Measurements from ENCODE around the gene PGLYRP1.

PGLYRP1 gene

GRCh38 chr19:46052896-46053295 is 30.0 kb upstream of the PGLYRP1 start:
- Histone ChIP-seq H3K9me3 (ENCODE audit: control insufficient read depth, low read length) (peaks cover 19% of the 10 kb centered on the region), H3K4me3 (ENCODE audit: low read length) (no peak overlapping the region), H3K27me3 (replicated peaks; ENCODE audit: control insufficient read depth, insufficient read depth, low read length) (peaks cover 50% of the 10 kb centered on the region), H3K36me3 (ENCODE audit: control insufficient read depth, insufficient read depth, low read length, severe bottlenecking) (no peaks in the 10 kb centered on the region), H3K4me1 (ENCODE audit: control insufficient read depth, insufficient read depth, low read length) (no peaks in the 10 kb centered on the region), H3K9ac (ENCODE audit: low read length) (no peak overlapping the region)
- DNase-seq (ENCODE audit: low read depth), result no peak

- no peak overlapping the region for H3K4me3 ChIP-seq (ENCODE audit: low read length)
- no peak for DNase-seq (ENCODE audit: low read depth)
- peaks cover 50% of the 10 kb centered on the region for H3K27me3 ChIP-seq (replicated peaks; ENCODE audit: control insufficient read depth, insufficient read depth, low read length)
- H3K4me1 ChIP-seq (ENCODE audit: control insufficient read depth, insufficient read depth, low read length), result no peaks in the 10 kb centered on the region
- peaks cover 44% of the 10 kb centered on the region for H3K9me3 ChIP-seq (ENCODE audit: control insufficient read depth, low read length)
- no peak overlapping the region for H3K9ac ChIP-seq (ENCODE audit: low read length)
- no peaks in the 10 kb centered on the region for H3K36me3 ChIP-seq (ENCODE audit: control insufficient read depth, insufficient read depth, low read length, severe bottlenecking)
Measured at GRCh38 chr19:46049597-46049996, 26.7 kb upstream of the PGLYRP1 start.

- Histone ChIP-seq H3K9me3 (ENCODE audit: control insufficient read depth, low read length) (peaks cover 60% of the 10 kb centered on the region), H3K9ac (ENCODE audit: low read length) (no peak overlapping the region), H3K36me3 (ENCODE audit: control insufficient read depth, insufficient read depth, low read length, severe bottlenecking) (no peaks in the 10 kb centered on the region), H3K27me3 (replicated peaks; ENCODE audit: control insufficient read depth, insufficient read depth, low read length) (peaks cover 47% of the 10 kb centered on the region), H3K4me1 (ENCODE audit: control insufficient read depth, insufficient read depth, low read length) (no peaks in the 10 kb centered on the region), H3K4me3 (ENCODE audit: low read length) (no peak overlapping the region)
- no peak for DNase-seq (ENCODE audit: low read depth)
Measured at GRCh38 chr19:46043519-46043918, 20.7 kb upstream of the PGLYRP1 start.

GRCh38 chr19:46042252-46042883 is 19.5 kb upstream of the PGLYRP1 start:
- DNase-seq (ENCODE audit: low read depth), result no peak
- H3K9ac ChIP-seq (ENCODE audit: low read length), result no peak overlapping the region
- H3K9me3 ChIP-seq (ENCODE audit: control insufficient read depth, low read length), result peaks cover 53% of the 10 kb centered on the region
- no peaks in the 10 kb centered on the region for H3K4me1 ChIP-seq (ENCODE audit: control insufficient read depth, insufficient read depth, low read length)
- H3K27me3 ChIP-seq (replicated peaks; ENCODE audit: control insufficient read depth, insufficient read depth, low read length), result peaks cover 42% of the 10 kb centered on the region
- no peak overlapping the region for H3K4me3 ChIP-seq (ENCODE audit: low read length)
- no peaks in the 10 kb centered on the region for H3K36me3 ChIP-seq (ENCODE audit: control insufficient read depth, insufficient read depth, low read length, severe bottlenecking)

- peaks cover 42% of the 10 kb centered on the region for H3K9me3 ChIP-seq (ENCODE audit: control insufficient read depth, low read length)
- H3K36me3 ChIP-seq (ENCODE audit: control insufficient read depth, insufficient read depth, low read length, severe bottlenecking), result no peaks in the 10 kb centered on the region
- H3K27me3 ChIP-seq (replicated peaks; ENCODE audit: control insufficient read depth, insufficient read depth, low read length), result peaks cover 37% of the 10 kb centered on the region
- no peak for DNase-seq (ENCODE audit: low read depth)
- no peak within 1 kb of the TSS for H3K4me3 ChIP-seq (ENCODE audit: low read length)
- no peaks in the 10 kb centered on the region for H3K4me1 ChIP-seq (ENCODE audit: control insufficient read depth, insufficient read depth, low read length)
- no peak within 1 kb of the TSS for H3K9ac ChIP-seq (ENCODE audit: low read length)
Measured at GRCh38 chr19:46040952-46041500, 18.2 kb upstream of the PGLYRP1 start, which contains the start of gene IGFL4. Gene IGFL4 (minus strand): TSS chr19:46041002. CDS start chr19:46040962, 40 bp downstream.

GRCh38 chr19:46040125-46040524 is 17.3 kb upstream of the PGLYRP1 start:
- Histone ChIP-seq H3K9ac (ENCODE audit: low read length) (no peak overlapping the region), H3K4me3 (ENCODE audit: low read length) (no peak overlapping the region), H3K36me3 (ENCODE audit: control insufficient read depth, insufficient read depth, low read length, severe bottlenecking) (no peaks in the 10 kb centered on the region), H3K27me3 (replicated peaks; ENCODE audit: control insufficient read depth, insufficient read depth, low read length) (peaks cover 33% of the 10 kb centered on the region), H3K9me3 (ENCODE audit: control insufficient read depth, low read length) (peaks cover 34% of the 10 kb centered on the region), H3K4me1 (ENCODE audit: control insufficient read depth, insufficient read depth, low read length) (no peaks in the 10 kb centered on the region)
- no peak for DNase-seq (ENCODE audit: low read depth)

GRCh38 chr19:46036744-46037128 is 13.9 kb upstream of the PGLYRP1 start:
- Histone ChIP-seq H3K27me3 (replicated peaks; ENCODE audit: control insufficient read depth, insufficient read depth, low read length) (peaks cover 22% of the 10 kb centered on the region), H3K4me1 (ENCODE audit: control insufficient read depth, insufficient read depth, low read length) (no peaks in the 10 kb centered on the region)
- DNase-seq (ENCODE audit: low read depth), result no peak

GRCh38 chr19:46035986-46036743 is 13.3 kb upstream of the PGLYRP1 start:
- H3K36me3 ChIP-seq (ENCODE audit: control insufficient read depth, insufficient read depth, low read length, severe bottlenecking), result no peaks in the 10 kb centered on the region
- peaks cover 24% of the 10 kb centered on the region for H3K27me3 ChIP-seq (replicated peaks; ENCODE audit: control insufficient read depth, insufficient read depth, low read length)
- no peak overlapping the region for H3K4me3 ChIP-seq (ENCODE audit: low read length)
- H3K9me3 ChIP-seq (ENCODE audit: control insufficient read depth, low read length), result peaks cover 16% of the 10 kb centered on the region
- no peaks in the 10 kb centered on the region for H3K4me1 ChIP-seq (ENCODE audit: control insufficient read depth, insufficient read depth, low read length)
- DNase-seq (ENCODE audit: low read depth), result no peak
- no peak overlapping the region for H3K9ac ChIP-seq (ENCODE audit: low read length)

More at GRCh38 chr19:46036744-46037128, 13.9 kb upstream of the PGLYRP1 start:
- Histone ChIP-seq H3K9me3 (ENCODE audit: control insufficient read depth, low read length) (peaks cover 16% of the 10 kb centered on the region), H3K36me3 (ENCODE audit: control insufficient read depth, insufficient read depth, low read length, severe bottlenecking) (no peaks in the 10 kb centered on the region), H3K9ac (ENCODE audit: low read length) (no peak overlapping the region), H3K4me3 (ENCODE audit: low read length) (no peak overlapping the region)

GRCh38 chr19:46035546-46035945 is 12.7 kb upstream of the PGLYRP1 start:
- H3K4me3 ChIP-seq (ENCODE audit: low read length), result no peak overlapping the region
- no peak overlapping the region for H3K9ac ChIP-seq (ENCODE audit: low read length)
- no peaks in the 10 kb centered on the region for H3K36me3 ChIP-seq (ENCODE audit: control insufficient read depth, insufficient read depth, low read length, severe bottlenecking)
- DNase-seq (ENCODE audit: low read depth), result no peak
- peaks cover 19% of the 10 kb centered on the region for H3K27me3 ChIP-seq (replicated peaks; ENCODE audit: control insufficient read depth, insufficient read depth, low read length)
- peaks cover 16% of the 10 kb centered on the region for H3K9me3 ChIP-seq (ENCODE audit: control insufficient read depth, low read length)
- H3K4me1 ChIP-seq (ENCODE audit: control insufficient read depth, insufficient read depth, low read length), result no peaks in the 10 kb centered on the region

- Histone ChIP-seq H3K9ac (ENCODE audit: low read length) (no peak overlapping the region), H3K27me3 (replicated peaks; ENCODE audit: control insufficient read depth, insufficient read depth, low read length) (peaks cover 8% of the 10 kb centered on the region), H3K9me3 (ENCODE audit: control insufficient read depth, low read length) (peaks cover 10% of the 10 kb centered on the region), H3K4me3 (ENCODE audit: low read length) (no peak overlapping the region), H3K36me3 (ENCODE audit: control insufficient read depth, insufficient read depth, low read length, severe bottlenecking) (no peaks in the 10 kb centered on the region), H3K4me1 (ENCODE audit: control insufficient read depth, insufficient read depth, low read length) (no peaks in the 10 kb centered on the region)
- DNase-seq (ENCODE audit: low read depth), result no peak
Measured at GRCh38 chr19:46033401-46033800, 10.5 kb upstream of the PGLYRP1 start.

- Histone ChIP-seq H3K9me3 (ENCODE audit: control insufficient read depth, low read length) (peaks cover 10% of the 10 kb centered on the region), H3K36me3 (ENCODE audit: control insufficient read depth, insufficient read depth, low read length, severe bottlenecking) (no peaks in the 10 kb centered on the region), H3K4me1 (ENCODE audit: control insufficient read depth, insufficient read depth, low read length) (no peaks in the 10 kb centered on the region), H3K4me3 (ENCODE audit: low read length) (no peak overlapping the region), H3K9ac (ENCODE audit: low read length) (no peak overlapping the region), H3K27me3 (replicated peaks; ENCODE audit: control insufficient read depth, insufficient read depth, low read length) (peaks cover 8% of the 10 kb centered on the region)
- DNase-seq (ENCODE audit: low read depth), result no peak
Measured at GRCh38 chr19:46032597-46033025, 9.8 kb upstream of the PGLYRP1 start.

Measured in adipocyte (in vitro differentiated cells).